Measurements from ENCODE around the gene MARK4. TPM values are rescaled to one million over a fixed set of nuclear protein-coding genes. Genes with fewer than 3 reads are reported as not detected.
A peak's percentile ranks its signal among the peaks of the same experiment; 100 is the strongest.

Gene MARK4
- polyA plus RNA-seq, result 17.6 TPM
- long read RNA-seq, donor 1, result 0 reads
- long read RNA-seq, donor 2, partial matches to known transcripts, result 8 of 8 reads
- long read RNA-seq, donor 2, other reads (novel, unspliced or antisense), result 0 of 8 reads
- long read RNA-seq, donor 3, partial matches to known transcripts, result 5 of 6 reads
- long read RNA-seq, donor 3, other reads (novel, unspliced or antisense), result 0 of 6 reads
- long read RNA-seq, donor 4, result 0 reads
- long read RNA-seq, donor 5, partial matches to known transcripts, result 5 of 33 reads
- long read RNA-seq, donor 5, other reads (novel, unspliced or antisense), result 27 of 33 reads
- long read RNA-seq, donor 6, partial matches to known transcripts, result 29 of 83 reads
- long read RNA-seq, donor 6, other reads (novel, unspliced or antisense), result 53 of 83 reads
- long read RNA-seq, donor 7, partial matches to known transcripts, result 13 of 13 reads
- long read RNA-seq, donor 7, other reads (novel, unspliced or antisense), result 0 of 13 reads
- long read RNA-seq, donor 8, partial matches to known transcripts, result 14 of 14 reads
- long read RNA-seq, donor 8, other reads (novel, unspliced or antisense), result 0 of 14 reads
- long read RNA-seq, donor 9, result 0 reads
- long read RNA-seq, donor 10, partial matches to known transcripts, result 24 of 103 reads
- long read RNA-seq, donor 10, other reads (novel, unspliced or antisense), result 78 of 103 reads
- long read RNA-seq, donor 11, partial matches to known transcripts, result 8 of 9 reads
- long read RNA-seq, donor 11, other reads (novel, unspliced or antisense), result 0 of 9 reads

DNA sequence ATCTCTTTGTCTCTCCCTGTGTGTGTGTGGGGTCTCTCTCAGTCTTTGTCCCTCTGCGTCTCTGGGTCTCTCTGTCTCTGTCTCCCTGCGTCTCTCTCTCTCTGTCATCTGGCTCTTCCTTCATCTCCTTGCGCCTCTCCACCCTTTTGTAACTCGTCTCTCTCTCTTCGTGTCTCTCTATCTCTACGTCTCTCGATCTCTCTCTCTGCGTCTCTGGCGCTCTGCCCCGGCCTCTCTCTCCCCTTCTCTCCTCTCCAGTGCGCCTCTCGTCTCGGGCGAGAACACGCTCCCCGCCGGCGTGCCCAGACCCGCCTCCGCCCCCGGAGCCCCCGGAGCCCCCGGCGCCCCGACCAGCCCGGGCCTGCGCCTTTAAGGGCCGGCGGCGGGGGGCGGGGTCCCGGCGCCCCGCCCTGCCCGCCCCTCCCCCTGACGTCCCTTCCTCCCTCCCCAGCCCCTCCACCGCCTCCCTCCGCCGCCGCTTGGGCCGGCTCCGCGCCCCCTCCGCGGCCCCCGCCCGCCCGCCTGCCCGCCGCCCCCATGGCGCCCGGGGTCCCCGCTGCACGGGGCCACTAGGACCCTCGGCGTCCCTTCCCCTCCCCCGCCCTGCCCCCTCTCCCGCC lies at the start of gene MARK4:
Gene MARK4, plus strand, starts transcription at position 440 of the 620 bp plus-strand sequence. CDS start 318 bp downstream, outside the sequence.
- peak in 1 of 2 donors; percentile 42 for DNase-seq
- H3K9me3 ChIP-seq (ENCODE audit: control insufficient read depth, low read depth, low read length), result no peaks in the 10 kb centered on the region
- H3K27me3 ChIP-seq (ENCODE audit: control insufficient read depth, insufficient read depth, low read length), result peaks cover 3% of the 10 kb centered on the region
- no peaks in the 10 kb centered on the region for H3K36me3 ChIP-seq (ENCODE audit: control insufficient read depth, insufficient read depth, low read length)
- no peak within 1 kb of the TSS for H3K27ac ChIP-seq (ENCODE audit: low read length)
- peaks cover 6% of the 10 kb centered on the region for H3K4me1 ChIP-seq (ENCODE audit: control insufficient read depth, insufficient read depth, low read length)
- H3K4me3 ChIP-seq (ENCODE audit: low read length), result peak within 1 kb of the TSS; percentile 81
- 0% methylated on average over 3 of the region's 58 CpGs for WGBS (ENCODE audit: insufficient coverage, low lambda C conversion rate)

DNA sequence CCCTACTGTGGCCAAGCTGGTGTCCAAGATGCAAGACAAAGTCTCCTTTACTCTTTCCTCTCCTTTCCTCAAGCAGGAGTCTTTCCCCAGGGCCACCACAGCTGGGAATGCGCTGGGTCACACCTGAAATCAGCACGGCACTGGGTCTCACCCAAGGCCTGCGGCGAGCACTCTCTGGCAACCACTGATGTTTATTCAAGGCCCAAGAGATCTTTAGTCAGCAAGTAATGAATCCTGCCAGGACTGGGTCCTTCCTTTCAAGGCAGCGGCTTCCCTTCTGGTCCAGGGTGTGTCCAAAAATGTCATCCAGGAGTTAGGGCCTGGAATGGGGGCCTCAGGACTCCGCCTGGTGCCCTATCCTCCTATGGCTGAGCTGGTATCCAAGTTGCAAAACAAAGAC lies 48.4 kb upstream of the MARK4 start:
- Histone ChIP-seq H3K27me3 (ENCODE audit: control insufficient read depth, insufficient read depth, low read length) (no peaks in the 10 kb centered on the region), H3K36me3 (ENCODE audit: control insufficient read depth, insufficient read depth, low read length) (no peaks in the 10 kb centered on the region), H3K27ac (ENCODE audit: low read length) (no peak overlapping the region), H3K4me1 (ENCODE audit: control insufficient read depth, insufficient read depth, low read length) (no peaks in the 10 kb centered on the region), H3K4me3 (ENCODE audit: low read length) (no peak overlapping the region), H3K9me3 (ENCODE audit: control insufficient read depth, low read depth, low read length) (no peaks in the 10 kb centered on the region)
- WGBS (ENCODE audit: insufficient coverage, low lambda C conversion rate), result no CpG with 5 or more reads among the region's 6 CpGs
- no peak for DNase-seq

DNA sequence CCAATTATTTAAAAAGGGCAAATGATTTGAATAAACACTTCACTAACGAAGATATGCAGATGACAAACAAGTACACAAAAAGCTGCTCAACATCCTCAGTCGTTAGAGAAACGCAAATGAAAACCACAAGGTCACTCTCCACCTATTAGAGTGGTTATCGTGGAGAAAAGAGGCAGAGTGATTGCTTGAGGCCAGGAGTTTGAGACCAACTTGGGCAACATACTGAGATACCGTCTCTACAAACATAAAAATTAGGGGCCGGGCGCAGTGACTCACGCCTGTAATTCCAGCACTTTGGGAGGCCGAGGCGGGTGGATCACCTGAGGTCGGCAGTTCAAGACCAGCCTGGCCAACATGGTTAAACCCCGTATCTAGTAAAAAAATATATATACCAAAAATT lies 45.3 kb upstream of the MARK4 start:
- Histone ChIP-seq H3K4me3 (ENCODE audit: low read length) (no peak overlapping the region), H3K27ac (ENCODE audit: low read length) (no peak overlapping the region), H3K4me1 (ENCODE audit: control insufficient read depth, insufficient read depth, low read length) (no peaks in the 10 kb centered on the region), H3K27me3 (ENCODE audit: control insufficient read depth, insufficient read depth, low read length) (no peaks in the 10 kb centered on the region), H3K9me3 (ENCODE audit: control insufficient read depth, low read depth, low read length) (no peaks in the 10 kb centered on the region), H3K36me3 (ENCODE audit: control insufficient read depth, insufficient read depth, low read length) (no peaks in the 10 kb centered on the region)
- DNase-seq, result no peak
- no CpG with 5 or more reads among the region's 12 CpGs for WGBS (ENCODE audit: insufficient coverage, low lambda C conversion rate)

DNA sequence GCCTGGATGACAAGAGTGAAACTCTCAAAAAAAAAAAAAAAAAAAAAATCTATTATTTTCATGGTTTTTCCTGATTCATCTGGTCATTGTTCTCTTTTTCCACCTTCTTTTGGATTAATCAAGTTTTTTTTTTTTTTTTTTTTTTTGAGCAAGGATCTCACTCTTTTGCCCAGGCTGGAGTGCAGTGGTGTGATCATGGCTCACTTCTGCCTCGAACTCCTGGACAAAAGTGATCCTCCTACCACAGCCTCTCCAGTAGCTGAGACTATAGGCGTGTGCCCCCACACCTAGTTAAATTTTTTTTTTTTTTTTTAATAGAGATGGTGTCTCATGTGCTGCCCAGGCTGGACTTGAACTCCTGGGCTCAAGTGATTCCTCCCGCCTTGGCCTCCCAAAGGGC lies 44.7 kb upstream of the MARK4 start:
- H3K4me3 ChIP-seq (ENCODE audit: low read length), result no peak overlapping the region
- no peak for DNase-seq
- H3K4me1 ChIP-seq (ENCODE audit: control insufficient read depth, insufficient read depth, low read length), result no peaks in the 10 kb centered on the region
- no peaks in the 10 kb centered on the region for H3K9me3 ChIP-seq (ENCODE audit: control insufficient read depth, low read depth, low read length)
- H3K27me3 ChIP-seq (ENCODE audit: control insufficient read depth, insufficient read depth, low read length), result no peaks in the 10 kb centered on the region
- no CpG with 5 or more reads among the region's 3 CpGs for WGBS (ENCODE audit: insufficient coverage, low lambda C conversion rate)
- no peak overlapping the region for H3K27ac ChIP-seq (ENCODE audit: low read length)
- no peaks in the 10 kb centered on the region for H3K36me3 ChIP-seq (ENCODE audit: control insufficient read depth, insufficient read depth, low read length)

DNA sequence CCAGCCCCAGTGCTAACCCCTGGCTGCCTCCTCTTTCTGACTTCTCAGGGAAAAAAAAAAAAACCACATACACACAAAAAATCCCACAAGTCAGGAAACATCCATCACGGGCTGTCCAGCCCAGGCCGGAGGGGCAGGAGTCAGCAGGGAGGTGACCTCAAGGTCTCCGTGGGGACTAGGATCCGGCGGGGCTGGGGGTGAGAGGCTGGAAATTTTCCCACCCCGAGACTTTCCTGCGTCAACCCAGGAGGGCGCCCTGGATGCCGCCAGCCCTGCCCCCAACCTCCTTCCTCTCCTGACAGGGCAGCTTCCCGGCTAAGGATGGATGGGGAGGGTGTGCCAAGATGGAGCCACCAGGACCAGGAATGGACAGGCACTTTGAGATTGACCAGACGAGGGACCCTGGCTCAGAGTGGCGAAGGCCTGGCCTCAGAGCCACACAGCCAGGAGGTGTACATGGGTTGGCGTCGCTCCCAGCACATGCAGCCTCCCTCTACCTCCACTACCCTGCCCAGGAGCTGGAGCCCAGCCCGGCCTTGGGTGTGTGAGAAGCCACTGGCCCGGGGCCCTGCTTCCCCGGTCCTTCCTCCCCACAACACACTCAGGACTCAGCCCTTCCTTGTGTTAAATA lies 39.2 kb upstream of the MARK4 start:
- no peaks in the 10 kb centered on the region for H3K4me1 ChIP-seq (ENCODE audit: control insufficient read depth, insufficient read depth, low read length)
- H3K36me3 ChIP-seq (ENCODE audit: control insufficient read depth, insufficient read depth, low read length), result no peaks in the 10 kb centered on the region
- H3K27ac ChIP-seq (ENCODE audit: low read length), result no peak overlapping the region
- H3K4me3 ChIP-seq (ENCODE audit: low read length), result no peak overlapping the region
- H3K9me3 ChIP-seq (ENCODE audit: control insufficient read depth, low read depth, low read length), result no peaks in the 10 kb centered on the region
- WGBS (ENCODE audit: insufficient coverage, low lambda C conversion rate), result 100% methylated on average over 2 of the region's 17 CpGs
- DNase-seq, result no peak
- peaks cover 26% of the 10 kb centered on the region for H3K27me3 ChIP-seq (ENCODE audit: control insufficient read depth, insufficient read depth, low read length)

DNA sequence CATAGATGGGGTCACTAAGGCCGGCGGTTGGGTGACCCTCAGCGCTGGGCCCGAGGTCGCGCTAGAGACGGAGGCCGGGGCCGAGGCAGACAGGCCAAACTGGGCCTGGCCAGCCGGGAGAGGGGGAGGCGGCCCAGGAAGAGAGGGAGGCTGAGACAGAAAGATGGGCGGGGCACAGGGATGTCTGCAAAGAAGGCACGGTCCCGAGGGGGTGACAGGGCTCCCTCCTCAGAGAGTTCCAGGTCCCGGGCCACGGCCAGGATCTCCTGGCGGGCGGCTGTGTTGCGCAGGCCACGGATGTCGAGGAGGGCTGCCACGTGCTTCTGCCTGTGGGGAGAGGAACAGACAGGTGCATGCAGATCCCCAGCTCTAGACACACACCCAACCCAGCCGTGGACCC lies 38.0 kb upstream of the MARK4 start:
- no peak for DNase-seq
- Histone ChIP-seq H3K4me3 (ENCODE audit: low read length) (no peak overlapping the region), H3K36me3 (ENCODE audit: control insufficient read depth, insufficient read depth, low read length) (no peaks in the 10 kb centered on the region), H3K9me3 (ENCODE audit: control insufficient read depth, low read depth, low read length) (no peaks in the 10 kb centered on the region), H3K27me3 (ENCODE audit: control insufficient read depth, insufficient read depth, low read length) (peaks cover 38% of the 10 kb centered on the region), H3K4me1 (ENCODE audit: control insufficient read depth, insufficient read depth, low read length) (peaks cover 3% of the 10 kb centered on the region), H3K27ac (ENCODE audit: low read length) (no peak overlapping the region)
- WGBS (ENCODE audit: insufficient coverage, low lambda C conversion rate), result no CpG with 5 or more reads among the region's 23 CpGs

DNA sequence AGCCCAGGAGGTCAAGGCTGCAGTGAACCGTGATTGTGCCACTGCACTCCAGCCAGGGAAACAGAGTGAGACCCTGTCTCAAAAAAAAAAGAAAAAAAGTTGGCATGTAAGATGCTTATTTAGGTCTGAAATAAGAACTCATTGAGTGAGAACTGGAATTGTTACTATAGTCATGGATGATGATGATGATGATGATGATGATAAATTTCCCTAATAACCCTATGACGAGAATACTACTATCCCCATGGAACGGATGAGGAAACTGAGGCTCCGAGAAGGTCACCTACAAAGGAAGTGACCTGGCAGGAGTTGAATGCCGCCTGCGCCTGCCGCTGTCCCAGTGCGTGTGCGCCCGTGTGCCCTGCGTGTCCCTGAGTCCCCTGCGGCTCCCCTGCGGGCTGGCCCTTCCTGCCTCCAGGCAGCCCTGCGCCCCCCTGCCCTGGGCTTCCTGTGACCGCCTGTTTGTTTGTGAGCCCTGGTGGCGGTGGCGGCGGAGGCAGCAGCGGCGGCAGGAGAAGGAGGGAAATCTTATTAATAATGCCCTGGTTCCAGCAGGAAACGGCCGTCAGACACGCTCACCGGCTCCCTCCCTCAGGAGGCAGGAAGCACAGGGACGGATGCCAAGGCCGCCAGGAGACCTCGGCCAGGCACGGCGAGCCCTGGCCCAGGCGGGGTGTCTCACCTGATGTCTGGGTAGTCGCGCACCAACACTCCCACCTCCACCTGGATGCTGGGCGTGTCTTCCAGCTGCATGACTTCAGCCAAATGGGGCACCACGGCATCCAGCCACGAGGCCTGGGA lies 35.5 kb upstream of the MARK4 start:
- peak in 1 of 2 donors; percentile 29 for DNase-seq
- H3K27me3 ChIP-seq (ENCODE audit: control insufficient read depth, insufficient read depth, low read length), result peaks cover 60% of the 10 kb centered on the region
- H3K4me3 ChIP-seq (ENCODE audit: low read length), result no peak overlapping the region
- H3K36me3 ChIP-seq (ENCODE audit: control insufficient read depth, insufficient read depth, low read length), result no peaks in the 10 kb centered on the region
- no CpG with 5 or more reads among the region's 35 CpGs for WGBS (ENCODE audit: insufficient coverage, low lambda C conversion rate)
- H3K27ac ChIP-seq (ENCODE audit: low read length), result no peak overlapping the region
- H3K9me3 ChIP-seq (ENCODE audit: control insufficient read depth, low read depth, low read length), result no peaks in the 10 kb centered on the region
- peaks cover 3% of the 10 kb centered on the region for H3K4me1 ChIP-seq (ENCODE audit: control insufficient read depth, insufficient read depth, low read length)

DNA sequence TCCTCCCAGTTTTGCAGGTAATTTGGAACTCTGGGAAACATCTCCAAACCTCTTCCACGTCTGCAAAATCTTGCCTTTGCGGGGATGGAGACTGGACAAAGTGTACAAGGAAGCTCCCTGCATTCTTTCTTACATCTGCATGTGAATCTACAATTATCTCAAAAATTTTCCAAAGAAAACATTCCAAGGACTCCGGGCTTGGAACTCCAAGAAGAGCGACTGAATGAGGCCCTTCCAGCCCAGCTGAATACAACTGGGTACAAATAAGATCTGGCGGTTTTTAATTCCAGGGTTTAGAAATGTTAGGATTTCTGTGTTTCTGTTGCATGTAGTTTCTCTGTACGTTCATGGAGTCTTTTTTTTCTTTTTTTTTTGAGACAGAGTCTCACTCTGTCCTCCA lies 34.4 kb upstream of the MARK4 start:
- H3K36me3 ChIP-seq (ENCODE audit: control insufficient read depth, insufficient read depth, low read length), result no peaks in the 10 kb centered on the region
- H3K4me3 ChIP-seq (ENCODE audit: low read length), result no peak overlapping the region
- peaks cover 3% of the 10 kb centered on the region for H3K4me1 ChIP-seq (ENCODE audit: control insufficient read depth, insufficient read depth, low read length)
- no peak overlapping the region for H3K27ac ChIP-seq (ENCODE audit: low read length)
- H3K9me3 ChIP-seq (ENCODE audit: control insufficient read depth, low read depth, low read length), result no peaks in the 10 kb centered on the region
- DNase-seq, result no peak
- H3K27me3 ChIP-seq (ENCODE audit: control insufficient read depth, insufficient read depth, low read length), result peaks cover 66% of the 10 kb centered on the region
- WGBS (ENCODE audit: insufficient coverage, low lambda C conversion rate), result no CpG with 5 or more reads among the region's 6 CpGs

DNA sequence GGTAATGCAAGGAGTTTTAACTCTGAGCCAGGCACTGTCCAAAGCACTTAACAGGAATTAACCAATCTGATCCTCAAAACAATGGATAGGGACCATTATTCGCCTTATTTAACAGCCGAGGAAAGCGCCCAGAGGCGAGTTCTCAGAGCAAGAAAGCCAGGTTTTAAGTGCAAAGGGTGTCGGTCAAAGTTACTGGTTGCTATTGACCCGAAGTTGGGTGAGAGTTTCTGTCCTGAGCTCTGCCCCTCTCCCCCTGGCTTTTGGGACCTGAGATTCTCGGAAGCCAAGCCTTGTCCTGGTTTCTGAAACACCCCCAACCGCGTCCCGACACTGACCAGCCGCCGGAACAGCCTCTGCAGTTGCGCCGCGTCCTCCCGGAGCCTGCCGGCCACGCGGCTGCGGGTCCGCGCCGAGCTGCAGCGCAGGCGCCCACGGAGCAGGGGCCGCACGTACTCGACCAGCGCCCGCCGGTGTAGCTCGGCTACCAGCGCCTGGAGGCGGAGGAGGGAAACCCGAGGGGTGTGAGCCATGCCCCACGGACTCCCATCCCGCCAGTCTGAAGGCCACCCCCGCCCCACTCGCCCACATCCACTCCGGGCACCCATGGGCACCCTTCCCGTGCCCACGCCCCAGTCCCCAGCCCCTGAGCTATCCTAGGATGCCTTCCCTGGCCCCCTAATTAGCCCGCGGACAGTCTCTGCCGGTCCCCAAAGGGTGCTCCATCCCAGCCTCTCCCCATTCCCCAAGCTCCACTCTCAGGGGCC lies 33.7 kb upstream of the MARK4 start:
- Histone ChIP-seq H3K27ac (ENCODE audit: low read length) (no peak overlapping the region), H3K27me3 (ENCODE audit: control insufficient read depth, insufficient read depth, low read length) (peaks cover 66% of the 10 kb centered on the region), H3K9me3 (ENCODE audit: control insufficient read depth, low read depth, low read length) (no peaks in the 10 kb centered on the region), H3K4me3 (ENCODE audit: low read length) (no peak overlapping the region), H3K36me3 (ENCODE audit: control insufficient read depth, insufficient read depth, low read length) (no peaks in the 10 kb centered on the region), H3K4me1 (ENCODE audit: control insufficient read depth, insufficient read depth, low read length) (peaks cover 3% of the 10 kb centered on the region)
- no peak for DNase-seq
- no CpG with 5 or more reads among the region's 46 CpGs for whole genome bisulfite sequencing (ENCODE audit: insufficient coverage, low lambda C conversion rate)

All from large intestine (tissue), 12 donors.